ENCODE data around the gene NXF1.
A peak's percentile ranks its signal among the peaks of the same experiment; 100 is the strongest.
"Not testable (repeated sequence)": the region's sequence is repeated elsewhere in the genome, so short reads cannot be mapped to it uniquely, and the experiment has no call there.

Gene NXF1

DNA sequence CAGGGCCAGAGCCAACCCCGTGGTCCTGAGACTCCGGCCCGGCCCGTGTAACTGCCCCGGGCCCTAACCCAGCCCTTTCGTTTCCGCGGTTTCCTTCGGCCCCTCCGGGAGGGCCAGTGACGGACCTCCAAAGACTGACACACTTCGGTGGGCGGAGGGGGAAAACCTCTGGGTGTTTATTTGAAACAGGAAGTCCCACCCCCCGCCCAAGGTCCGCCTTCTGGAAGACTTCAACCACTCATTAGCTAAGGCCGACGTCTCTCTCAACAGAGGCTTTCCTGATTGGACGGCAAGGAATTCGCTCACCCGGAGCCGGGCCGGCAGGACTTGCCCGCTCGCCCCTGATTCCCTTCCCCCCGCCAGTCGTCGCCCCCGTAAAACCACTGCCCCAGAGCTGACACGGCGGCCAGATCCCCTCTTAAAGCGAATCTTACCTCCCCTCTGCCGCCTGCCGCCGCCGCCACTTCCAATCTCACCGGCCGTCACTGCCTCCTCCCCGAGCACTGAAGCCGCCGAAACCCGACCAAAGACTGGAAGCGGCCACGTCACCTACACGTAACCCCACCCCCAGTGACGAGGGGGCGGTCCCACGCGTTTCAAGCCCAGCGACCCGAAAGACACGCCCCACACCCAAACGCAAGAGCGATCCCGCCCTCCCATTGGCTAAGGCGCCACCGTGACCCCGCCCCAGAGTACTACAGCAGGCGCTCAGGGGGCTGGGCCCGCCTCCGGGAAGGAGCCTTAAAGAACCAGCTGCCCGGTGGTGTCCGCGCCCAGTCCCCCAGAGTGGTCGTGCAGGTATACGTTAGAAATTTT is 26.5 kb upstream of the NXF1 start, which contains the start of gene STX5:
STX5 (minus strand) TSS at position 532 of the 816 bp plus-strand sequence. CDS start 808 bp downstream, outside the sequence.
- DNase-seq, result peak; percentile 93

DNA sequence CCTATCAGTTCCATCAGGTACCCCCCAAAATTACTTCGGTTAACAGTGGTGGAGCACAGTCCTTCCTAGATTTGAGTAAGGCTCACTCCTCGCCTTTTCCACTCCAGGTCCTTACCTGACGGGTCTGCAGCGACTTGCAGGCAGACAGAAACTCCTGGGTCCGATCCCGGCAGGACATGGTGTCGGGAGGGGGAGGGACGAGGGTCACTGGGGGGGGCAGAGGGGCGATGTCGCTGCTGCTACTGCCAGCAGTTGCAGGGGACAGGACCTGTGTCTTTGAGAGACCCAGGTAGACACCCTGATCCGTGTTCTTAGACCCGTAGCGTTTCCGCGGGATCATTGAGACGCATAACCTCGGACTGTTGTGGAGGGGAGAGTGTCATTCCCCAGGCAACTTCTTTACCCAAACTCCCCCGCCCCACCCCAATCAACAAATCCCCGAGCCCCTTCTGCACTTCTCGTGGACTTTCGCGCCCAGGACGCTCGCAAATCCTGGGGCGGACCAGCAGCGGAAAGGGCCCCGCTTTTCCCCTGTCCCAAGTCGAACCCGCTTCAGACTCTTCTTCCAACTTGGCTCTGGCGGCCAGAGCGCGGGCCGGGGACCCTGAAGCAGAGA is 25.8 kb upstream of the NXF1 start:
- DNase-seq, result no peak

DNA sequence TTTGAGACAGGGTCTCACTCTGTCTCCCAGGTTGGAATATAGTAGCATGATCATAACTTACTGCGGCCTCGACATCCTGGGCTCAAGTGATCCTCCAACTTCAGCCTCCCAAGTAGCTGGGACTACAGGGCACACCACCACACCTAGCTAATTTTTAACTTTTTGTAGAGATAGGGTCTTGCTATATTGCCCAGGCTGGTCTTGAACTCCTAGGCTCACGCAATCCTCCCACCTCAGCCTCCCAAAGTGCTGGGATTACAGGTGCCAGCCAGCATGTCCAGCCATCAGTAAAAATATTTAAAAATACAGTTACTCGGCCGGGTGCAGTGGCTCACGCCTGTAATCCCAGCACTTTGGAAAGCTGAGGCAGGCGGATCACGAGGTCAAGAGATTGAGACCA is 22.9 kb upstream of the NXF1 start:
- not testable (repeated sequence) for DNase-seq

DNA sequence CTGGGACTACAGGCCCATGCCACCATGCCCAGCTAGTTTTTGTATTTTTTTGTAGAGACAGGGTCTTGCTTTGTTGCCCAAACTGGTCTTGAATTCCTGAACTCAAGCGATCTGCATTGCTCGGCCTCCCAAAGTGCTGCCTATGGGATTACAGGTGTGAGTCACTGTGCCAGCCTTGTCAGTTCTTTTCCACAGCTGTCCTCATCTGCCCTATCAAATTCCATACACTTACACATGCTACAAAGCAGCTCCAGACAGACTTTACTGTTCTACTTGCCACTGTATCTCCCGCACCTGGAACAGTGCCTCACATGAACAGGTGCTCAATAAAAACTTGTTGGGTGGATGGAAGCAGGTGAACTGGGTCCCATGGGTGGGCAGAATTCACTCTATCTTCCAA is 18.4 kb upstream of the NXF1 start:
- no peak for DNase-seq

DNA sequence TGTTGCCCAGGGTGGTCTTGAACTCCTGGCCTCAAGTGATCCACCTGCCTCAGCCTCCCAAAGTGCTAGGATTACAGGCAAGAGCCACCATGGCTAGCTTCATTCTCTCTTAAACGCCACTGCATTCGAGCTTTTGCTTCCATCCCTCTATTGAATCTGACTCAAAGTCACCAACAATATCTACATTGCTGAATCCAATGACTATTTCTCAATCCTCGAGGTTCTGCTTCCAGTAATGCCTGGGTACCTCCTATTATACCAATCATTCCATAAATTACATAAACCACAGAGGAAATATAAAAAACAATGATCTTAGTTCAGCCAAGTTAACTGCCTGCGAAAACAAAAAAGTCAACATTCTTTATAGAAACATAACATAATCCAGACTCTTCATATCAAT is 11.9 kb upstream of the NXF1 start:
- DNase-seq, result no peak

DNA sequence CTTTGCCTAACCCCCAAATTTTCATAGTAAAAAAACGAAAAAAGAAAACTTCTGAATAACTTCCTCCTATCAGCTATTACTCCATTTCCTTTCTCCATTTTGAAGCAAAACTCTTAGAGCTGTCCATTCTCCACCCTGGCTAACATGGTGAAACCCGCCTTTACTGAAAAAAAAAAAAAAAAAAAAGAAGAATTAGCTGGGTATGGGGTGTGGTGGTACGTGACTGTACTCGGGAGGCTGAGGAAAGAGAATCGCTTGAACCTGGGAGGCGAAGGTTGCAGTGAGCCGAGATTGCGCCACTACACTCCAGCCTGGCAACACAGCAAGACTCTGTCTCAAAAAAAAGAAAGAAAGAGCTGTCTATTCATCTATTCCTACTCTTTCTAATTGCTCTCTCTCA is 11.3 kb upstream of the NXF1 start:
- no peak for DNase-seq

DNA sequence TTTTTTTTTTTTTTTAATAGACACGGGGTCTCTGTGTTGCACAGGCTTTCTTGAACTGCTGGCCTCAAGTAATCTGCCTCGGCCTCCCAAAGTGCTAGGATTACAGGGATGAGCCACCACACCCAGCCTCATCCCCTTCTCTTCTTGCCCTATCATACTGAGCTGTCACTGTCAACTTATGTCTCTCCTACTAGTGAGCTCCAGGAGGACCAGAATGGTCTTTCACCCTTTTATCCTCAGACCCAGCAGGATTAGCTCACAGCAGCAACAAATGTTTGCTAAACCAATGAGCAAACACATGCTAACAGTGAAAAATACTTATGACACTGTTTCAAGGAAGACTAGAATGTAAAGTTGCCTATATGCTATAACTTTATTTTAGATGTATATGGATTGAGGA is 6.4 kb upstream of the NXF1 start:
- DNase-seq, result no peak

DNA sequence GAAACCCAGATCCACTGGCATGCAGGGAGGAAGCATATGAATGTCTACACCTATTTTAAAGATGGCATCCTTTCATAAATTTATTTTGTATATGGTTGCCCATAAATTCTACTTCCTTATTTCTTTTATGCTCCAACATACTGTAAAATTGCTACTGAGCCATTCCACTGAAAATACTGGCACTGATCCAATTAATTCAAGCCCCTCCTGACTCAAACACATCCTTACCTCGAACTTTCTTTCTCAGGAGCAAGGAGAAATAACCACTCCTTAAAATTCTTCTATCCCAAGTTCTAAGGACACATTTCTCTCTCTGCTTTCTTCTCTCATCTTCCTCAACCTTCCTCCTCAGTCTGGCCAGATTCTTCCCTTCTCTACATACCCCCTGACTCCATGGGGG is 5.5 kb upstream of the NXF1 start:
- DNase-seq, result no peak

DNA sequence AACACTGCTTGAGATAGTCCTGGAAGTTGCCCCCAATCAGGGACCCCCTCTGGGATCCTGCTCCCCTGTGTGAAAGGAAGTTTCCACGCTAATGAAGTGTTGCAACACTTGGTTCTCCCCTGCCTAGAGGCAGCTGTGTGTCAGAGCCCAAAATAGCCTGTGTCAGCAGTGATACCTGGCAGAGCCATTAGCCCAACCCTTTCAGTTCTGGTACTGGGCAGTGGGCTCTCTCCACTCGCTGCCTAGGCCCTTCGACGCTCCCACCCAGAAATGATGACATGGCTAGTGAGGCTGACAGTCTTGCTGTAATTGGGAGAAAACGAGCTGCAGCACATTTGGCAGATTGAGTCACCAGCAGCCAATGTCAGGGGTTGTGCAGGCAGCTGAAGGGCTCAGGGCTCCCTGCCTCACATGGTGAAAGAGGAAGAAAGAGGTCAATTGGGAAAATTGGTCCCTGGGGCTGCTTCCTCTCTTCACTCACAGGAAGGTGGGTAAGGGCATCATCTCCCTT is 1.4 kb upstream of the NXF1 start:
- no peak for DNase-seq

DNA sequence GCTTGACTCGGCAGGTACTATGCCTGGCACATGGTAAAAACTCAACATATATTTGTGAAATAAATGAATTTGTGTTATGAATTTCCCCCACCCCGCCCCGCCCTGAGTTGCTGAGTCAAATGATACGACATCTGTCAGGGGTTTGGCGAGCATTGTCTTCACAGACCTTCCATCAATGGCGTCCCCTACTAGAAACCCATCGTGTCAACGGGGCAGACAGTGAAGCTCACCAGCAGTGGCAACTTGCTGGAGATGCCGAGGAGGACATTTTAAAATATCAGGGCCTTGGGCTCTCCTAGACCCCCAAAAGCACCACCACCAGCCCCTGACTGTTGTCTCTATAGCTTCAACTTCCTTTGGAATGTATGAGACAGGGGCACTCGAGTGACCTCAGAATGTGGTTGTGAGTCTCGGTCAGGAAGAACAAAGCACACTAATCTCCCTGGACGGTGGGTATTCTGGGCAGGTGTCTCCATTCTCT is 761 bp upstream of the NXF1 start:
- DNase-seq, result no peak

DNA sequence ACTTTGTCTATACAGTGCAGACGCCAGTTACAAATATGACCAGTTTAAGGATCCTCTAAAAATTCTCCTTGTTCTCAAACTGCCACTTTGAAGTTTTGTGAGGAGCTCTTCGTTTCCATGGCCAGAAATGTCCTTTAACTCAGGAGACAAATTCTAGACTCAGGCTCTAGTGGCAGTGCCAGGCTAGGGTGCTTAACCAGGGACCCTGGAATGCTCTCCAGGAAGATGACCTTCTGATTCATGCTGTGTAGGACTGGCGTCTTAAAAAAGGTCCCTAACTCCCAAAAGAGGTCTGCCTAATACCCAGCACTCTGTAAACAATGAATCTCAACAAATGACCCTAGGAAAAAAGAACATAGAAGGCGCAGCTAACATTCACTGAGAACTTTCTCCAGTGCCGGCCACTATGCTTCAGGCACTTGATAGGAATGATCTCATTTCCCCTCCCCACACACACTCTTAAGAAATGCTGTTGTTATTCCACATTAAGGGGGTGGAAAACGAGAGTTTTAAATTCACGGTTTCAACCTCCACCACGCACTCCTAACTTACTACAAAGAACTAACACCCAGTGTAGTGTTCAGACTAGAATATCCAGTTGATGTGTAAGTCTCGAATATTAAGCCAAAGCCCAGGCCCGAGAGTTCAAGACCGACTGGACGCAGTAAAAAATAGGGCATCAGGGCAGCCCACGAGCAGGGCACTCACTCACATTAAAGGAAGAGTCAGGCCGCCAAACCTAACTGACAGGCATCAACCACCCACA is 747 bp downstream of the NXF1 start:
- DNase-seq, result no peak

DNA sequence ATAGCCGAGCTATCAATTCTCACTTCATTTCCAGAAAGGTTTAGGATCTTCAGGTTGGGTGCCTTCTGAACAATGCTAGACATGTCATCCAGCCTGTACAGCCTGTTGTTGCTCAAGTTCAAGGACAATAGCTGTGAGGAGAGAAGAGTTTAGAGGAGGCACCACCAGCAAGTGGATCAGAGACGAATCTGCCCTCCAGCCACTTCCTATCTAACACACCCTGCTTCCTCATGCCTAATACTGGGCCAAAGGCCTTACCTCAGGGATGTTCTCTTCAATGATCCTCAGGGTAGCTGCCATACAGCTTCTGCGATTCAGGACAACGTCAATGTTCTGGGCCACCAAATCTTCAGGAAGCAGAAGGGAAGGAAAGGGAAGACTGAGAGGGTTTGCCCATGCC is 4.2 kb downstream of the NXF1 start:
- no peak for DNase-seq

DNA sequence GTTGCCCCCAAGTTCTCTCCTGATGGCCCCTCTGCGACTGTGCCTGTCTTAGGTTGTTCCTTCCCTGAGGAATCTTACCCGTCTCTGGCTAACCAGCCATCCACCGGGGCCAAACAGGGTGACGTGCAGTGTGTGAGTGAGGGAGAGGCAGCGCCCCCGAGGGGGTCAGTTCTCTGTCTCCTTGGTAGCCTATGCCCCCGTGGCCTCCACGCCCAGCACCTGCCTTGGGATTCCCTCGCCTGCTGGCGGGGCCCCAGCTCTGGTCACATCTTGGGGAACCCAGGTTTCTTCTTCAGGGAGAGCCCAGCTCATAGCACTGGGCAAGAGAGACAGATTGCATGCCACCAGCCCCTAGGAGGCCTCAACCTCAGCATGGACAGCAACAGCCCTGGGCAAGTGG is 5.8 kb downstream of the NXF1 start:
- DNase-seq, result no peak

DNA sequence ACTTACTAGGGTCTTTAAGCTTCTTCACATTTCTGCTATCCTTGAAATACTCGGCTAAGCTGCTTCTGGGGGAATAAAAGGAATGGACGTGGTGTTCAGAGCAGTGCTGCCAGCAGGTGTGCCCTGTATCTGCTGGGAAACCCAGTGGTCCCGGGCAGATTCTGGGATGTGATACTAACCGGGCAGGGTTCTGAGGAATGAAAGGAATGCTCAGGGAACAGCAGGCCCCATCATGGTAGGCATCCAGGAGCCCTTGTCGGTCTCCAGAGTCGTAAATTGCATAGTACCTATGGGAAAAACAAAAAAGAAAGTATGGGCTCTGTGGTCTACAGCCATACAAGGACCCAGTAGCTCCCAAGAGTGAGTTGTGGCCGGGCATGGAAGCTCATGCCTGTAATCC is 9.0 kb downstream of the NXF1 start:
- no peak for DNase-seq

DNA sequence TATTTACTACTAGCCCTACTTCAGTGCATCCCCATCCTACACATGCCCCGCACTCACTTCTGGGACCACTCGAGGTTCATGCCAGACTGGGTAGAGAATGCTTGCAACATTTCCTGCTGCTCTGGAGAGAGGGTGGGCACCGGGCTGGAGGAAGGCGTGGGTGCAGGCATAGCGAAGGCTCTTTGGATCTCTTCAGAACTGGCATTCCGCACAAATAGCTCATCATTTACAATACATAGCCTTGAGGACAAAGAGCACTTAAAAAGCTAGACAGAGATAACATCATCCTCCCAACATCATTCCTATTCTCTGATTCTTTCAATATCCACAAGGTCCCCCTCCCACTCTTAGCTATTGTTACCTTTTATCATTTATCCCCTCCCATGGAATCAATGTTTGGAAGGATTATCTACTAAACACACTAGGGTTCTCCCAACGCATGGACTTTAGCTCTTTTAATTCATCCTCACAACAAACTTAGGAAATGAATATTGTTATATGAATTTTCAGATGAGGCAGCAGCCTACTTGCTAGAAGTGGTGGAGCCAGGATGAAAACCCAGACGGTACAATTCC is 11.0 kb downstream of the NXF1 start:
- DNase-seq, result no peak

DNA sequence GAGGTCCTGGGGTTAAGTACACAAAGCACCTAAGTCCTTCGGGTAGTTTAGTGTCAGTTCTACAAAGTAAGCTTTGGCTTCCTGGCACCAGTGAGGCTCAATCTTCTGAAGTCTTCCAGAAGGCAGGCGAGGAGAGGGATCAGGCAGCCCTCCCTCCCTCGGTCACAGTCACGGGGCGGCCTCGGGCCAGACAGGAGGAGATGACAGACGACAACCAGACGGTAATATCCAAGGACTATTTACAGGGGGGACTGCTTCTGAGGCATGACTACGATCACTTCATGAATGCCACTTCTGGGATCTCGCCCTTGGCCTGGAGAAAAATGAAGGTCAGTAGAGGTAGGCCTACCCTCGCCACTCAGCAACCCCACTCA is 13.1 kb downstream of the NXF1 start:
- no peak for DNase-seq

DNA sequence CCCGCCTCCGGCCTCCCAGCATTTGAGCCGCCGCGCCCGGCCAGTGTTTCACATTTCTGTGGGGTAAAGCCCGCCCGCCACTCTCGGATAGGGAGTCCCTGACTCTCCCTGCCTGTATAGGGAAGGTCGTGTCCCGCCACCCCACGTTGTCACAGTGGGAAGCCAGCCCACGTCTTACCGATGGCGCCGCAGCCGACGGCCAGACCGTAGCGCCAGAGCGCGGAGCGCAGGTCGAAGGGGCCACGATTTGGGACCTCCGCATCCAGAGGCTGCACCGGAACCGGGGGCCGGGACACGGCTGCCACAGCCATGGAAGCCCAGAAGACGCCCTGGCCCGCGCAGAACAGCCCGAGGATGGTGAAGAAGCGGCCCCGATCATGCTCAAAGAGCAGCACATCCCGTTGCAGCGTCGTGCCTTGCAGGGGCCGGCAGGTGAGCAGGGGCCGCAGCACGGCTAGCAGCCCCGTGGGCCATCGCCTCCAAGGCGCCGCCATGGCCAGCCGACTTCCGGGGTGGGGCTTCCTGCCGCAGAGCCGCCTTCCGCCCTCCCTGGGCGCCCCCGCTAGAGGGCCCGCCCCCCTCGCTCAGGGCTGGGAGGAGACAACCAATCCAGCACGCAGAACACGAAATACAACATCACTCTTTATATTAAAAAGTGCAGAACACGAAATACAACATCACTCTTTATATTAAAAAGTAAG is 13.6 kb downstream of the NXF1 start, which contains the start of gene TMEM223:
TMEM223 (minus strand) TSS at position 506 of the 701 bp plus-strand sequence; CDS start at position 494, 12 bp downstream.
- DNase-seq, result peak; percentile 9

DNA sequence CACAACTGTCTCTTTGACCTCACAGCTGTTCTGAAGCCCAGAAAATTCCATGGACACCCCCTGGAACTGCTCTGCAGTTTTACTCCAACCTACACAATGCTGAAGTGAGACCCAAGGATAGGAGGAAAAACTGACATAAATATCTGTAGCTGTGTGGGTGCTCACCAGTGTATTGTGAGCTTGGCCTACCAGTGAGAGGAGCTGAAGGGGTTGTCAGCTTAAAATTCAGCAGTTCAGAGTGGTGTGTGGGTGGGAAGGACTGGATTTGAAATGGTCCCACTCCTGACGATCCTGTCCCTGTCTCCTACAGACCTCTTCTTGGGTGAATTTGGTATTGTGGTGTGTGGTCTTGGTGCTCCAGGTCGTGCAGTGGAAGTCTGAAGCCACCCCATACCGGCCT is 15.7 kb downstream of the NXF1 start:
- no peak for DNase-seq

DNA sequence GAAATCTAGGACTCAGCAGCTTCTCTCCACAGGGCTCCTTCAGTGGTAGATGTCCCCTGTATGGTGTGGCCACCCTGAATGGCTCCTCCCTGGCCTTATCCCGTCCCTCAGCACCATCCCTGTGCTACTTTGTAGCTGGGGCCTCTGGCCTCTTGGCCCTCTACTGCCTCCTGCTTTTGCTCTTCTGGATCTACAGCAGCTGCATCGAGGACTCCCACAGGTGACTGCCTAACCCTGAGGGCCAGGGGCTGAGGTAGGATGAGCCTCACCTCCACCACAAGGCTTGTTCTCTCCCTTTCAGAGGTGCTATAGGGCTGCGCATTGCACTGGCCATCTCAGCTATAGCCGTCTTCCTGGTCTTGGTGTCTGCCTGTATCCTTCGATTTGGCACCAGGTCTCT is 16.2 kb downstream of the NXF1 start:
- no peak for DNase-seq

DNA sequence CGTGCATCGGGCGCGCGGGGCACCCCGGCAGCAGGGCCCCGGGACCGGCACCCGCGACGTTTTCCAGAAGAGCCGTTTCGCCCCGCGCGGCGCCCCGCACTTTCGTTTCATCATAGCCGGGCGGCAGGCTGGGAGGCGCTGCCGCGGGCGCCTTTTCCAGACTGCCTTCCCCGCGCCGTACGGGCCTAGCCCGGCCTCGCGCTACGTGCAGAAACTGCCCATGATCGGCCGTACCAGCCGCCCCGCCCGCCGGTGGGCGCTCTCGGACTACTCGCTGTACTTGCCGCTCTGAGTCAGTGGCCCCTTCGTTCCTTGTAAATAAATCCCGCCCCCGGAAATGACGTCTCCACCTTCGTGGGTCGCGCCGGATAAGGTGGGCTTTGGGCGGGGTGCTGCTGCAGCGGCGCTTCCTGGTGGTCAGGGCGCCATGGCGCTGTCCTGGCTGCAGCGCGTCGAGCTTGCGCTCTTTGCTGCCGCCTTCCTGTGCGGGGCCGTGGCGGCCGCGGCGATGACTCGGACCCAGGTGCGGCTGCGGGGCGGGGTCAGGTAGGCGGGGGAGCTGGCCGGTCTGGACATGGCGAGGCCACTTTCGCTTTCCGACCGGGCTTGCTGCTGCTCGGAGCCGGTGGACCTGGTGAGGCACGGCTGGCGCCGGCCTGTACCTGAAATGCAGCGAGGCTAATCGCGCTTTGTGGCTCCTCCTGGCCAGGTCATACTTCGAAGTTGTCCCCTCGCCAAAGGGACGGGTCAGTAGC is 18.1 kb downstream of the NXF1 start, which contains the start of gene TMEM179B:
TMEM179B (plus strand) TSS at position 398 of the 755 bp plus-strand sequence; CDS start at position 428, 30 bp downstream.
- peak; percentile 90 for DNase-seq

DNA sequence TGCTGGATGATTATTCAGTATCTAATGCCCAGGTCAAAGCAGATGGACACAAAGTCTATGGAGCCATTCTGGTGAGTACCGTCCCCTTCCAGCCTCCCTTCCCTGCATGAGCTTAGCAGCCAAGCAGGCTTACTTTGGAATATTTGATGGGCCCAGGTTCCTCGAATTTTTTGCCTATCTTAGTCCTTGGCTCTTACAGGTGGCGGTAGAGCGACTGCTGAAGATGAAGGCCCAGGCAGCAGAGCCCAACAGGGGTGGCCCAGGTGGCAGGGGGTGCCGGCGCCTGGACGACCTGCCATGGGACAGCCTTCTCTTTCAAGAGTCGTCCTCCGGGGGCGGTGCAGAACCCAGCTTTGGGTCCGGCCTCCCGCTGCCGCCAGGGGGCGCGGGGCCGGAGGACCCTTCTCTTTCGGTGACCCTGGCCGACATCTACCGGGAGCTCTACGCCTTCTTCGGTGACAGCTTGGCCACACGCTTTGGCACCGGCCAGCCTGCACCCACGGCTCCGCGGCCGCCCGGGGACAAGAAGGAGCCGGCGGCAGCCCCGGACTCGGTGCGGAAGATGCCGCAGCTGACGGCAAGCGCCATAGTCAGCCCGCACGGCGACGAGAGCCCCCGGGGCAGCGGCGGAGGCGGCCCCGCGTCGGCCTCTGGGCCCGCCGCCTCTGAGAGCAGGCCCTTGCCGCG is 18.8 kb downstream of the NXF1 start:
- DNase-seq, result peak; percentile 25

All from NCI-H1436 treated with DMSO at 0.1 percent for 48 hours (cell line).